K562 (cell line): ENCODE data around the gene ETS2. TPM values are rescaled to one million over a fixed set of nuclear protein-coding genes. Genes with fewer than 3 reads are reported as not detected.

Experiments used
- ATF1 ChIP-seq, 2 experiments: fragments of 450-650 bp in 1 of 2; IDR thresholded peaks; 2 replicates each; pipeline ENCODE4 v1.6.1; 2016; ENCODE audit warnings: missing compliant biosample characterization in 1 of 2, missing genetic modification characterization in 1 of 2
- BMI1 ChIP-seq: fragments of 150-350 bp; IDR thresholded peaks from 2 replicates; pipeline ENCODE4 v1.6.1; 2014; ENCODE audit warnings: low read length
- CBX3 ChIP-seq, 2 experiments: IDR thresholded peaks; 1 replicate in 1 of 2; 2 replicates in 1 of 2; pipeline ENCODE4 v1.6.1; 2012; ENCODE audit warnings: inconsistent platforms in 2 of 2, low read length in 2 of 2, borderline replicate concordance in 1 of 2, control low read depth in 1 of 2
- DNMT1 ChIP-seq: fragments of 450-650 bp; IDR thresholded peaks from 2 replicates; pipeline ENCODE4 v1.6.1; 2016; ENCODE audit warnings: antibody characterized with exemption, mild to moderate bottlenecking
- ETS2 ChIP-seq: IDR thresholded peaks from 2 replicates; pipeline ENCODE4 v1.6.1; 2016; ENCODE audit warnings: borderline replicate concordance, missing genetic modification characterization, mild to moderate bottlenecking, moderate library complexity, missing compliant biosample characterization; ENCODE audit not compliant: poor library complexity, severe bottlenecking
- HDAC3 ChIP-seq: fragments of 450-650 bp; IDR thresholded peaks from 2 replicates; pipeline ENCODE4 v1.6.1; 2018; ENCODE audit warnings: borderline replicate concordance, mild to moderate bottlenecking, moderate library complexity; ENCODE audit not compliant: partially characterized antibody
- JUNB ChIP-seq: fragments of 450-650 bp; formaldehyde crosslinking; conservative IDR thresholded peaks from 2 replicates; pipeline ENCODE4 v1.4.0; 2020; ENCODE audit warnings: mild to moderate bottlenecking
- MTA3 ChIP-seq: fragments of 450-650 bp; formaldehyde crosslinking; IDR thresholded peaks from 2 replicates; pipeline ENCODE4 v1.6.1; 2017; ENCODE audit warnings: mild to moderate bottlenecking, borderline replicate concordance
- NFIX ChIP-seq: fragments of 250-450 bp; sonication (Bioruptor Pico); IDR thresholded peaks from 2 replicates; pipeline ENCODE4 v1.4.0; 2020; ENCODE audit warnings: low read depth, mild to moderate bottlenecking, moderate library complexity
- RFX1 ChIP-seq: fragments of 450-650 bp; IDR thresholded peaks from 2 replicates; pipeline ENCODE4 v1.6.1; 2016; ENCODE audit warnings: mild to moderate bottlenecking, moderate library complexity
- ZNF146 ChIP-seq: IDR thresholded peaks from one replicate; pipeline ENCODE4 v1.6.1; 2018; ENCODE audit warnings: missing compliant biosample characterization; ENCODE audit not compliant: unreplicated experiment
- ZNF3 ChIP-seq: fragments of 250-450 bp; sonication (Bioruptor Pico); IDR thresholded peaks from 2 replicates; pipeline ENCODE4 v1.5.0; 2021; ENCODE audit warnings: mild to moderate bottlenecking, moderate library complexity
- polyA plus RNA-seq, 8 experiments: library from polyadenylated mRNA; depleted of rRNA in 4 of 8; stranded (reverse) in 5 of 8; unstranded in 3 of 8; fragments of >200 nt; fragmentation: Nextera tagmentation in 2 of 8; fragmentation: Illumina TruSeq in 1 of 8; extraction: Ambion mirVana in 2 of 8; extraction: Trizol in 1 of 8; gene quantifications; 2 replicates each; pipeline versions ENCODE4 v1.2.1 to v1.2.3, GENCODE V29; 2011 to 2014; ENCODE audit warnings: inconsistent platforms in 1 of 8, missing spikeins in 1 of 8
- total RNA-seq, 7 experiments: library from RNA; depleted of rRNA in 6 of 7; stranded (reverse); fragments of >200 nt in 6 of 7; fragmentation: Illumina TruSeq in 2 of 7; extraction: Trizol in 2 of 7; gene quantifications; 2 replicates each; pipeline versions ENCODE4 v1.2.1 to v1.2.3, GENCODE V29; 2011 to 2021; ENCODE audit warnings: low replicate concordance in 1 of 7
- TF ChIP-seq, protein P1 (sequence below): fragments of 450-650 bp; IDR thresholded peaks from 2 replicates; pipeline ENCODE4 v1.7.1; 2018; ENCODE audit warnings: mild to moderate bottlenecking, low read depth; ENCODE audit not compliant: partially characterized antibody
- TF ChIP-seq, protein P2 (sequence below): sonication (generic); formaldehyde crosslinking; IDR thresholded peaks from 2 replicates; pipeline ENCODE4 v1.8.0; 2022; ENCODE audit warnings: missing genetic modification reagents, mild to moderate bottlenecking, borderline replicate concordance
- TF ChIP-seq, protein P3 (sequence below): sonication (generic); formaldehyde crosslinking; IDR thresholded peaks from 2 replicates; pipeline ENCODE4 v1.8.0; 2022; ENCODE audit warnings: mild to moderate bottlenecking, missing genetic modification reagents
- TF ChIP-seq, protein P4 (sequence below): sonication (generic); formaldehyde crosslinking; IDR thresholded peaks from 2 replicates; pipeline ENCODE4 v1.8.1; 2023; ENCODE audit warnings: mild to moderate bottlenecking, missing genetic modification reagents
- TF ChIP-seq, protein P5 (sequence below), 2 experiments: fragments of 450-650 bp in 1 of 2; IDR thresholded peaks; 2 replicates each; pipeline ENCODE4 v1.6.1; 2011 to 2017; ENCODE audit warnings: low read depth in 2 of 2, antibody characterized with exemption in 1 of 2, borderline replicate concordance in 1 of 2, low read length in 1 of 2, mild to moderate bottlenecking in 1 of 2, mixed read lengths in 1 of 2; ENCODE audit not compliant: control insufficient read depth in 1 of 2

The ETS2 gene
- total and polyA plus RNA-seq, 9 of the 15 experiments (the other 6 are each of a cell fraction or from before 2014, with no cell fraction given) = 1.7 to 24.4 (median 12.2) TPM

DNA sequence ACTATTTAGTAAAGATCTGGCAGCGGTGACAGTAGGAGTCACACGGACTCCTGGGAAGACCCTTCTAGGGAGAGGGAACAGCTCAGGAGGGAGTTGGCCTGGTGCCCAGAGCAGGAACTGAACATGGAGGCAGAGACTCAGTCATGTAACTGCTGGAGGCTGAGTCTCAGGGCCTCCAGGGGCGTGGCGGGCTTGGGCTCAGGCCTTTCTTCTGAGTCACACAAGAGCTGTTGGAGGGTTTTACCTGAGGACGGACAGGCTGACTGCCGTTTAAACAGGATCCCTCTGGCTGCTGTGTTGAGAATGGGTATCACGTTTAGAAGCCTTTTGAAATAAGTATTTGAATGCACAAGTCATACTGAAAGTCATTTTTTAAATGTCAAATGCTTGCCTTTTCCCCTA, 7.2 kb upstream of the ETS2 start (continued):
- TF ChIP-seq, protein P1, sequence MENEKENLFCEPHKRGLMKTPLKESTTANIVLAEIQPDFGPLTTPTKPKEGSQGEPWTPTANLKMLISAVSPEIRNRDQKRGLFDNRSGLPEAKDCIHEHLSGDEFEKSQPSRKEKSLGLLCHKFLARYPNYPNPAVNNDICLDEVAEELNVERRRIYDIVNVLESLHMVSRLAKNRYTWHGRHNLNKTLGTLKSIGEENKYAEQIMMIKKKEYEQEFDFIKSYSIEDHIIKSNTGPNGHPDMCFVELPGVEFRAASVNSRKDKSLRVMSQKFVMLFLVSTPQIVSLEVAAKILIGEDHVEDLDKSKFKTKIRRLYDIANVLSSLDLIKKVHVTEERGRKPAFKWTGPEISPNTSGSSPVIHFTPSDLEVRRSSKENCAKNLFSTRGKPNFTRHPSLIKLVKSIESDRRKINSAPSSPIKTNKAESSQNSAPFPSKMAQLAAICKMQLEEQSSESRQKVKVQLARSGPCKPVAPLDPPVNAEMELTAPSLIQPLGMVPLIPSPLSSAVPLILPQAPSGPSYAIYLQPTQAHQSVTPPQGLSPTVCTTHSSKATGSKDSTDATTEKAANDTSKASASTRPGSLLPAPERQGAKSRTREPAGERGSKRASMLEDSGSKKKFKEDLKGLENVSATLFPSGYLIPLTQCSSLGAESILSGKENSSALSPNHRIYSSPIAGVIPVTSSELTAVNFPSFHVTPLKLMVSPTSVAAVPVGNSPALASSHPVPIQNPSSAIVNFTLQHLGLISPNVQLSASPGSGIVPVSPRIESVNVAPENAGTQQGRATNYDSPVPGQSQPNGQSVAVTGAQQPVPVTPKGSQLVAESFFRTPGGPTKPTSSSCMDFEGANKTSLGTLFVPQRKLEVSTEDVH = no peak
- TF ChIP-seq, protein P2, sequence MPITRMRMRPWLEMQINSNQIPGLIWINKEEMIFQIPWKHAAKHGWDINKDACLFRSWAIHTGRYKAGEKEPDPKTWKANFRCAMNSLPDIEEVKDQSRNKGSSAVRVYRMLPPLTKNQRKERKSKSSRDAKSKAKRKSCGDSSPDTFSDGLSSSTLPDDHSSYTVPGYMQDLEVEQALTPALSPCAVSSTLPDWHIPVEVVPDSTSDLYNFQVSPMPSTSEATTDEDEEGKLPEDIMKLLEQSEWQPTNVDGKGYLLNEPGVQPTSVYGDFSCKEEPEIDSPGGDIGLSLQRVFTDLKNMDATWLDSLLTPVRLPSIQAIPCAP (CRISPR knock-in tag) = no peak
- TF ChIP-seq CBX3 (IDR thresholded peaks at IDR 0.05; ENCODE audit: borderline replicate concordance in 1 of 2, low read length in 2 of 2) (peak in 1 of 2 experiments; percentile 15; a peak in 1 of 3 replicates), ATF1 (CRISPR knock-in tag; IDR thresholded peaks at IDR 0.05) (no peak), ATF1 (tag; IDR thresholded peaks at IDR 0.05) (no peak), ETS2 (tag) (no peak), RFX1 (no peak), ZNF3 (CRISPR knock-in tag) (no peak), JUNB (CRISPR knock-in tag) (no peak), MTA3 (peak; percentile 64; the same call in 1 of the 2 replicates), DNMT1 (no peak), NFIX (0 out of 2 replicates have a peak, but pooled peaks have one; percentile 53), HDAC3 (no peak), ZNF146 (CRISPR knock-in tag) (no peak), BMI1 (no peak)
- TF ChIP-seq, protein P3, sequence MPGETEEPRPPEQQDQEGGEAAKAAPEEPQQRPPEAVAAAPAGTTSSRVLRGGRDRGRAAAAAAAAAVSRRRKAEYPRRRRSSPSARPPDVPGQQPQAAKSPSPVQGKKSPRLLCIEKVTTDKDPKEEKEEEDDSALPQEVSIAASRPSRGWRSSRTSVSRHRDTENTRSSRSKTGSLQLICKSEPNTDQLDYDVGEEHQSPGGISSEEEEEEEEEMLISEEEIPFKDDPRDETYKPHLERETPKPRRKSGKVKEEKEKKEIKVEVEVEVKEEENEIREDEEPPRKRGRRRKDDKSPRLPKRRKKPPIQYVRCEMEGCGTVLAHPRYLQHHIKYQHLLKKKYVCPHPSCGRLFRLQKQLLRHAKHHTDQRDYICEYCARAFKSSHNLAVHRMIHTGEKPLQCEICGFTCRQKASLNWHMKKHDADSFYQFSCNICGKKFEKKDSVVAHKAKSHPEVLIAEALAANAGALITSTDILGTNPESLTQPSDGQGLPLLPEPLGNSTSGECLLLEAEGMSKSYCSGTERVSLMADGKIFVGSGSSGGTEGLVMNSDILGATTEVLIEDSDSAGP (CRISPR knock-in tag) = no peak
- TF ChIP-seq, protein P4, sequence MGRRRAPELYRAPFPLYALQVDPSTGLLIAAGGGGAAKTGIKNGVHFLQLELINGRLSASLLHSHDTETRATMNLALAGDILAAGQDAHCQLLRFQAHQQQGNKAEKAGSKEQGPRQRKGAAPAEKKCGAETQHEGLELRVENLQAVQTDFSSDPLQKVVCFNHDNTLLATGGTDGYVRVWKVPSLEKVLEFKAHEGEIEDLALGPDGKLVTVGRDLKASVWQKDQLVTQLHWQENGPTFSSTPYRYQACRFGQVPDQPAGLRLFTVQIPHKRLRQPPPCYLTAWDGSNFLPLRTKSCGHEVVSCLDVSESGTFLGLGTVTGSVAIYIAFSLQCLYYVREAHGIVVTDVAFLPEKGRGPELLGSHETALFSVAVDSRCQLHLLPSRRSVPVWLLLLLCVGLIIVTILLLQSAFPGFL (CRISPR knock-in tag) = no peak; the same call in 1 of the 2 replicates
- TF ChIP-seq, protein P5, sequence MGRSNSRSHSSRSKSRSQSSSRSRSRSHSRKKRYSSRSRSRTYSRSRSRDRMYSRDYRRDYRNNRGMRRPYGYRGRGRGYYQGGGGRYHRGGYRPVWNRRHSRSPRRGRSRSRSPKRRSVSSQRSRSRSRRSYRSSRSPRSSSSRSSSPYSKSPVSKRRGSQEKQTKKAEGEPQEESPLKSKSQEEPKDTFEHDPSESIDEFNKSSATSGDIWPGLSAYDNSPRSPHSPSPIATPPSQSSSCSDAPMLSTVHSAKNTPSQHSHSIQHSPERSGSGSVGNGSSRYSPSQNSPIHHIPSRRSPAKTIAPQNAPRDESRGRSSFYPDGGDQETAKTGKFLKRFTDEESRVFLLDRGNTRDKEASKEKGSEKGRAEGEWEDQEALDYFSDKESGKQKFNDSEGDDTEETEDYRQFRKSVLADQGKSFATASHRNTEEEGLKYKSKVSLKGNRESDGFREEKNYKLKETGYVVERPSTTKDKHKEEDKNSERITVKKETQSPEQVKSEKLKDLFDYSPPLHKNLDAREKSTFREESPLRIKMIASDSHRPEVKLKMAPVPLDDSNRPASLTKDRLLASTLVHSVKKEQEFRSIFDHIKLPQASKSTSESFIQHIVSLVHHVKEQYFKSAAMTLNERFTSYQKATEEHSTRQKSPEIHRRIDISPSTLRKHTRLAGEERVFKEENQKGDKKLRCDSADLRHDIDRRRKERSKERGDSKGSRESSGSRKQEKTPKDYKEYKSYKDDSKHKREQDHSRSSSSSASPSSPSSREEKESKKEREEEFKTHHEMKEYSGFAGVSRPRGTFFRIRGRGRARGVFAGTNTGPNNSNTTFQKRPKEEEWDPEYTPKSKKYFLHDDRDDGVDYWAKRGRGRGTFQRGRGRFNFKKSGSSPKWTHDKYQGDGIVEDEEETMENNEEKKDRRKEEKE (IDR thresholded peaks at IDR 0.05; ENCODE audit: borderline replicate concordance in 1 of 2, control insufficient read depth in 1 of 2, low read depth in 2 of 2, low read length in 1 of 2) = peak in 1 of 2 experiments; percentile 43; a peak in 1 of 4 replicates
